ENCODE results near the gene NEGR1.

GRCh38 chr1:71777094-71777493, 505.2 kb downstream of the NEGR1 start:
- TF ChIP-seq POLR2A (IDR thresholded peaks at IDR 0.05), result no peak
- no peak for TF ChIP-seq CTCF (IDR thresholded peaks at IDR 0.05)

Measured in ovary (tissue), 3 donors.